HCT116 (cell line): ENCODE measurements around the gene UQCC2.

Experiments
- CTCF ChIP-seq, 3 experiments: fragments of 200-600 bp in 1 of 3; sonication (generic) in 1 of 3; IDR thresholded peaks in 2 of 3; conservative IDR thresholded peaks in 1 of 3; 2 replicates each; pipeline ENCODE4 v1.5.1; 2012 to 2017; ENCODE audit warnings: low read depth in 2 of 3, low read length in 2 of 3, antibody characterized with exemption in 1 of 3, borderline replicate concordance in 1 of 3, control low read depth in 1 of 3, mild to moderate bottlenecking in 1 of 3, mixed read lengths in 1 of 3, mixed run types in 1 of 3, moderate library complexity in 1 of 3; ENCODE audit not compliant: insufficient read depth in 1 of 3
- EGR1 ChIP-seq: IDR thresholded peaks from 2 replicates; pipeline ENCODE4 v1.6.1; 2012; ENCODE audit warnings: low read depth
- FOSL1 ChIP-seq: IDR thresholded peaks from 2 replicates; pipeline ENCODE4 v1.6.1; 2012; ENCODE audit warnings: low read depth

- TF ChIP-seq CTCF (IDR thresholded peaks at IDR 0.05 in 2 of 3, conservative IDR thresholded peaks at IDR 0.05 in 1 of 3; ENCODE audit: borderline replicate concordance in 1 of 3, insufficient read depth in 1 of 3, low read depth in 2 of 3, low read length in 2 of 3) (no peak), FOSL1 (no peak), EGR1 (no peak)
Observed at GRCh38 chr6:33684983-33685382, 26.5 kb downstream of the UQCC2 start.
